Left ventricle myocardium superior (tissue), 1 donor: ENCODE data around the gene HSFX3. TPM values are rescaled to one million over a fixed set of nuclear protein-coding genes. Genes with fewer than 3 reads are reported as not detected.
"Not testable (repeated sequence)": the region's sequence is repeated elsewhere in the genome, so short reads cannot be mapped to it uniquely, and the experiment has no call there.

ENCODE experiments used
- ATAC-seq: fragments of 200-7000 bp; cut with Tn5 transposase; one replicate; pipeline ENCODE4 v1.9.1; 2020; ENCODE audit warnings: mild to moderate bottlenecking, moderate library complexity
- DNase-seq: peaks from one replicate; pipeline ENCODE4 v3.0.0-alpha.2; 2020
- intact Hi-C: fragments of 100-400 bp; cut with micrococcal nuclease; formaldehyde crosslinking; loops from one replicate; pipeline ENCODE4 v1.11.0; 2022
- total RNA-seq: library from RNA; stranded (reverse); fragmentation: NEBNext Ultra II Directional; extraction: Animal tissue kit (Norgen Biotek cat#: 25700); gene quantifications from one replicate; pipeline ENCODE4 v1.2.1, GENCODE V29; 2021
- donor health status: DM: no; HTN: yes; CAD: no; lungs with severe emphysema.

The HSFX3 gene
- total RNA-seq, 1 donor from 2014 or later, result not detected

DNA sequence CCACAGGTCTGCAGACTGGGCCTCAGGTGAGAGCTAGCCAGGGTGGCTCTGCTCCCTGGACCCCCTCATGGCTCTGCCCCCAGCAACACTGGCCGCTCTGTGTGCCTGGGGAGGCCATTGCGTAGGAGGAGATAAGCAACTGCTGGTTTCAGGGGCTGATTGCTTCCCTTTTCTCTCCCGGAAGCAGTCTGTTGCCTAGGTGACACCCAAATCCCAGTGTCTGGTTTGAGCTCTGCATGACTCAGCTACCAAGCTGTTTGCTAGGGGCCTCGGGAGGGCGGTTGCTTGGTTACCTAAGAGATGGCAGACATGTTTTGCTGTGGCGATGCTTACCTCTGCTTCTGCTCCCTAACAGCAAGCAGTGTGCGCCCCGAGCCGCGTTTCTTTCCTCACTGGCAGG is 24.3 kb downstream of the HSFX3 start:
- intact Hi-C loops, result not testable (repeated sequence)
- DNase-seq, result peak; percentile 52
- ATAC-seq, result peak; percentile 51

DNA sequence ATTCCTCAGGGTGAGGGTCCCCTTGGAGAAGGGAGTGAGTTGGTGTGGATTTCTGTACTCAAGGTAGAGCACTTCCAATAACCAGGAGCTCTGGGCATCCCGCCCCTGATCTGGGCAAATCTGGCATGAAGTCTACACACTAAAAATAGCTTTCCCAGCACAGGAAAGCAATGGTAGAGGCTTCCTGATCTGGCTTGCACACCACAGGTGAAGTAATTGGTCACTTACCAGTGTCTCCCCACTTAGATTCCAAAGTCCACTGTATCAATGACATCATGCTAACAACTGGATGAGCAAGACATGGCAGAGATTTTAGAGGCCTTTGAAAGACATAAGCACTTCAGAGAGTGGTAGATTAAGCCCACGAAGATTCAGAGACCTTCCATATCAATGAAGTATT is 26.8 kb downstream of the HSFX3 start:
- ATAC-seq, result peak; percentile 30
- no peak for DNase-seq
- intact Hi-C loops, result no loop called here

- intact Hi-C loops, result no loop called here
- DNase-seq (no peak), ATAC-seq (no peak)
Observed at GRCh38 chrX:149521438-149521837, 28.3 kb downstream of the HSFX3 start.

DNA sequence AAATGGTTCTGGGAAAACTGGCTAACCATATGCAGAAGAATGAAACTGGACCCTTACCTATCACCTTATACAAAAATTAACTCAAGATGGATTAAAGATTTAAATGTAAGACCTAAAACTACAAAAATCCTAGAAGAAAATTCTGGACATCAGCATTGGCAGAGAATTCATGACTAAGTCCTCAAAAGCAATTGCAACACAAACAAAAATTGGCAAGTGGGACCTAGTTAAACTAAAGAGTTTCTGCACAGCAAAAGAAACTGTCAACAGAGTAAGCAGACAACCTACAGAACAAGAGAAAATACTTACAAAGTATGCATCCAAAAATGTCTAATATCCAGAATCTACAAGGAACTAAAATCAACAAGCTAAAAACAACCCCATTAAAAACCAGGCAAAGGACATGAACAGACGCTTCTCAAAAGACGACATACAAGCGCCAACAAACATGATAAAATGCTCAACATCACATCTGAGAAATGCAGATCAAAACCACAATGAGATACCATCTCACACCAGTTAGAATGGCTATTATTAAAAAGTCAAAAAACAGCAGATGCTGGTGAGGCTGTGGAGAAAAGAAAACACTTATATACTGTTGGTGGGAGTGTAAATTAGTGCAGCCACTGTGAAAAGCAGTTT is 29.0 kb downstream of the HSFX3 start:
- ATAC-seq, DNase-seq, intact Hi-C loops: not testable (repeated sequence)

DNA sequence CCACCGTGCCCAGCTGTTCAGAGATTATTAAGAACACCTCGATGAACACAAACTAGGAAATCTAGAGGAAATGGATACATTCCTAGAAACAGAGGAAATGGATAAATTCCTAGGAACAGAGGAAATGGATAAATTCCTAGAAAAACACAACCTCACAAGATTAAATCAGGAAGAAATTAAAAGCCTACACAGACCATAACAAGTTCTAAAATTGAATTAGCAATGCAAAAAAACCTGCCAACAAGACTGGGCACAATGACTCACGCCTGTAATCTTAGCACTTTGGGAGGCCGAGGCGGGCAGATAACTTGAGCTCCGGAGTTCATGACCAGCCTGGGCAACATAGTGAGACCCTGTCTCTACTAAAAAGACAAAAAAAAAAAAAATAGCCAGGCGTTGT is 31.5 kb downstream of the HSFX3 start:
- intact Hi-C loops, result no loop called here
- DNase-seq, result no peak
- ATAC-seq, result no peak

DNA sequence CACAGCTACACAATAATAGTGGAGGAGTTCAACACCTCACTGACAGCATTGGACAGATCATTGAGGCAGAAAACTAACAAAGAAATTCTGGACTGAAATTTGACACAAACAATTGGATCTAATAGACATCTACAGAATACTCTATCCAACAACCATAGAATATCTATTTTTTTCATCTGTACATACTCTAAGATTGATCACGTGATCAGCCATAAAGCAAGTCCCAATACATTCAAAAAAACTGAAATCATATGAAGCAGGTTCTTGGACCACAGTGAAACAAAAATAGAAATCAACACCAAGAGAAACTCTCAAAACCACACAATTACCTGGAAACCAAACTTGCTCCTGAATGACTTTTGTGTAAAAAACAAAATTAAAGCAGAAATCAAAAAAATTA is 32.4 kb downstream of the HSFX3 start:
- DNase-seq (no peak), ATAC-seq (no peak)
- intact Hi-C loops, result no loop called here

GRCh38 chrX:149516604-149517003 is 33.1 kb downstream of the HSFX3 start:
- intact Hi-C loops, result no loop called here
- no peak for DNase-seq
- ATAC-seq, result no peak

DNA sequence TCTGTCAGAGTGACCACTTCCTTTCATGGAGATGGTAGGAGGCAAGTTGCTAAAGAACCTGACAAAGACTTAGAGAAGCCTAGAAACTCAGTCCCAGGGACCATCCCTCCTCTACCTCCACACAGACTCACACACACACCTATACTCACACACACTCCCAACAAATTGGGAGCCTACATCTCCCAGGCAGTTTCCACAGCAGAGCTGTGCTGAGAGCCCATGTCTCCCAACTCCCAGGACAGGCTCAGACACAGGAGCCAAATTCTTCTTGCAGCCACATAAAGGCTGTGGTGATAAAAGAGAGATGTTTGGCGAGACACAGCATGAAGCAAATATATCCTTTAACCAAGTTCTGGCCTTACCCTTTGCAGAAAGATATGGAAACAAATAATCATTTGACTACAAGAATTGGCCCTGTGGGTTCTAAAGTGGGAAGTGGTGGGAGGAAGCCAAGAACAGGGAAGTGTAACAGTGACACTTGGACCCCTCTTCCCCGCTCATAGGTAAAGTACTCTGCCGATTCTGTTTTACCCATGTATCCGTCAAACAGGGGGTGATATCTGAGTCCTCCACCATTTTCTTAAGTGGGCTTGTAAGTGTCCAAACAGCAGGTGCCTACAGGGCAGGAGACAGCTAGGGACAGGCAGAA is 33.6 kb downstream of the HSFX3 start:
- DNase-seq (no peak), ATAC-seq (peak; percentile 66)
- intact Hi-C loops, result no loop called here

- no peak for ATAC-seq
- intact Hi-C loops, result no loop called here
Observed at GRCh38 chrX:149513825-149514428, 35.8 kb downstream of the HSFX3 start.

GRCh38 chrX:149512225-149512885 is 37.4 kb downstream of the HSFX3 start:
- intact Hi-C loops, result no loop called here
- DNase-seq, result peak; percentile 39
- peak; percentile 78 for ATAC-seq

More at GRCh38 chrX:149513825-149514428, 35.8 kb downstream of the HSFX3 start:
- no peak for DNase-seq

- ATAC-seq, result no peak
- intact Hi-C loops, result no loop called here
- DNase-seq, result no peak
Observed at GRCh38 chrX:149511081-149511480, 38.6 kb downstream of the HSFX3 start.

GRCh38 chrX:149510386-149510785 is 39.3 kb downstream of the HSFX3 start:
- intact Hi-C loops, result no loop called here
- no peak for ATAC-seq

GRCh38 chrX:149508467-149508866 is 41.3 kb downstream of the HSFX3 start:
- ATAC-seq, result no peak
- DNase-seq, result no peak
- intact Hi-C loops, result no loop called here

More at GRCh38 chrX:149510386-149510785, 39.3 kb downstream of the HSFX3 start:
- no peak for DNase-seq

DNA sequence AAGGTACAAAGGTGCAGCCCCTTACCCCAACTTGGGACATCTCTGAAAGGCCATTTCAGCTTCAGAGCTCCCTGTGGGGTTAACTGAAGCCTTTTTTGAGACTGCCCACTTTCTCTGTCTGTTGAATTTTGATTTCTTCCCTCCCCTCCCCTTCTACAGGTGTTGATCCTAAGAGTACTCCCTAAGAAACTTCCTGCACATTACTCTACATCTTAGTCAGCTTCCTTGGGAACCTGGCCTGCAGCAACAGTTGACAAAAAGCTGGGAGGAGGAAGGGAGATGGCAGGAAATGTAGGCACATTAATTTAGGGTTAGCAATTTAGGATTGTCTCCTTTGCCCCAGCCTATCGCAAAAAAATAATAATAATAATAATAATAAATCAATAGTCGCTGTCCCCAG is 43.4 kb downstream of the HSFX3 start:
- ATAC-seq (no peak), DNase-seq (no peak)
- intact Hi-C loops, result no loop called here

- ATAC-seq, result no peak
- DNase-seq, result no peak
- intact Hi-C loops, result no loop called here
Observed at GRCh38 chrX:149505671-149506070, 44.1 kb downstream of the HSFX3 start.

GRCh38 chrX:149504915-149505651 is 44.6 kb downstream of the HSFX3 start, which contains the start of gene IDS:
Gene IDS, minus strand, starts transcription at chrX:149505306. Its CDS starts 169 bp downstream, at chrX:149505137.
- ATAC-seq (peak; percentile 98), DNase-seq (peak; percentile 93)
- intact Hi-C loops, result no loop called here

DNA sequence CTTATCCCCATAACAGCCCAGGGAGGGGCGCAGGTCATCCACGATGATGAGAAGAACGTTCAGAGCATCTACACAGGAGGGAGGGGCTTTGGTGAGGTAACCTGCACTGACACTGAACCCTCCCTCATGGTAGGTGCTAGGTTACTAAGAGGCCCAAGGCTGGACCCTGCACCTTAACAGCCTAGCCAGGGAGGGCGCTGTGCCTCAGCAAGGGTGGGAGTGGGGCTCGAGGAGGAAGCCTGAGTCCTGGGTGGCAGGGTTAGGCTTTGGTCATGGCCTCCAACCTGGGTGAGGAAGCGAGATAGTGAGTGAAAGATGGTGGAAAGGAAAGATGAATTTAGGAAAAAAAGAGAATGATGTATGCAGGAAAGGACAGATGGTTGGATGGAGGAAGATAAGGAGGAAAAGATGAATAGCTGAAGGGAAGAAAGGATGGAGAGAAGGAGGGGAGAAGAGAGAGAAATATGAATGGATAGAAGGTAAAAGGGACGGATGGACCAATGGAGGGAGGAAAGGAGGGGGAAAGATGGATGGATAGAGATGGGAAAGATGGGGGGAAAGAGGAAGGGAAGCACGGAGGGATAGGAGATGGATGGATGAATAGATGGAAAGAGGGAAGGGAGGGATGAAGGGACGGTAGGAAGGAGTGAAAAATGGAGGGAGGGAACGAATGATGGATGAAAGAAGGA is 45.4 kb downstream of the HSFX3 start:
- DNase-seq (no peak), ATAC-seq (peak; percentile 10)
- intact Hi-C loops, result no loop called here

DNA sequence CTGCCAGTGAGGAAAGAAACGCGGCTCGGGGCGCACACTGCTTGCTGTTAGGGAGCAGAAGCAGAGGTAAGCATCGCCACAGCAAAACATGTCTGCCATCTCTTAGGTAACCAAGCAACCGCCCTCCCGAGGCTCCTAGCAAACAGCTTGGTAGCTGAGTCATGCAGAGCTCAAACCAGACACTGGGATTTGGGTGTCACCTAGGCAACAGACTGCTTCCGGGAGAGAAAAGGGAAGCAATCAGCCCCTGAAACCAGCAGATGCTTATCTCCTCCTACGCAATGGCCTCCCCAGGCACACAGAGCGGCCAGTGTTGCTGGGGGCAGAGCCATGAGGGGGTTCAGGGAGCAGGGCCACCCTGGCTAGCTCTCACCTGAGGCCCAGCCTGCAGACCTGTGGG is 46.3 kb downstream of the HSFX3 start:
- intact Hi-C loops, result not testable (repeated sequence)

GRCh38 chrX:149502923-149503322 is 46.8 kb downstream of the HSFX3 start:
- intact Hi-C loops, ATAC-seq, DNase-seq: not testable (repeated sequence)

More for the DNA sequence above, 46.3 kb downstream of the HSFX3 start:
- ATAC-seq (peak; percentile 40), DNase-seq (peak; percentile 41)
